ENCODE measurements around the gene PTPRCAP.

Gene PTPRCAP

DNA sequence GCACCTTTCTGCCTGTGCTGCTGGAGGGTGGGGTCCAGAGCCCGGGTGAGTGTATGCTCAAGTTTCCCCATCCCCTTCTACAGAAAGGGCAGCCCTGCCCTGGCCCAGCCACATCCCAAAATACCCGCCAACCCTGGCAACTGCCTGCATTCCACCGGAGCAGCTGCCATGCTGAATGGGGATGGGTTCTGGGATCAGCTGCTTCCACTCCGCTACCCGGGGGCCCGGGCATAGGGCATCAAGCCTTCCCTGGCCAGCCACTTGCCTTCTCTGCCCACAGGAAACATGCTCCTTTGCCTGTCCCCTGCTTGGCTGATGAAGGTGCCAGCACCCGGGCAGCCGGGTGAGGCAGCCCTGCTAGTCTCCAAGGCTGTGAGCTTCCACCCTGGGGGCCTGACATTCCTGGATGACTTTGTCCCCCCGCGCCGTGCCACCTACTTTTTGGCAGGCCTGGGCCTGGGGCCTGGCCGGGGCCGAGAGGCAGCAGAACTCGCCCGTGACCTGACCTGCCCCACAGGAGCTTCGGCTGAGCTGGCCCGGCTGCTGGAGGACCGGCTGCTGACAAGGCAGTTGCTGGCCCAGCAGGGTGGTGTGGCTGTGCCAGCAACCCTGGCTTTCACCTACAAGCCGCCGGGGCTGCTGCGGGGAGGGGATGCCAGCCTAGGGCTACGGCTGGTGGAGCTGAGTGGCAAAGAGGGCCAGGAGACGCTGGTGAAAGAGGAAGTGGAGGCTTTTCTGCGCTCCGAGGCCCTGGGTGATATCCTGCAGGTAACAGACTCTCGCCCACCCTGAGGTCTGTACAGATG lies 18.8 kb downstream of the PTPRCAP start:
- H3K27me3 ChIP-seq (ENCODE audit: control insufficient read depth in 1 of 2, insufficient read depth in 2 of 2, low read length in 2 of 2): peaks cover 4 to 8% of the 10 kb centered on the region in 2 donors
- no peaks in the 10 kb centered on the region for H3K36me3 ChIP-seq (ENCODE audit: insufficient read depth, low read length)
- no peak overlapping the region for H3K9ac ChIP-seq (ENCODE audit: low read length)
- H3K9me3 ChIP-seq (ENCODE audit: low read length): no peaks in the 10 kb centered on the region
- H3K4me3 ChIP-seq (ENCODE audit: low read depth in 1 of 2, low read length in 2 of 2): no peak overlapping the region
- no peak overlapping the region for H3K27ac ChIP-seq (ENCODE audit: low read depth, low read length)
- peaks cover 13% of the 10 kb centered on the region for H3K4me1 ChIP-seq (ENCODE audit: insufficient read depth, low read length)

DNA sequence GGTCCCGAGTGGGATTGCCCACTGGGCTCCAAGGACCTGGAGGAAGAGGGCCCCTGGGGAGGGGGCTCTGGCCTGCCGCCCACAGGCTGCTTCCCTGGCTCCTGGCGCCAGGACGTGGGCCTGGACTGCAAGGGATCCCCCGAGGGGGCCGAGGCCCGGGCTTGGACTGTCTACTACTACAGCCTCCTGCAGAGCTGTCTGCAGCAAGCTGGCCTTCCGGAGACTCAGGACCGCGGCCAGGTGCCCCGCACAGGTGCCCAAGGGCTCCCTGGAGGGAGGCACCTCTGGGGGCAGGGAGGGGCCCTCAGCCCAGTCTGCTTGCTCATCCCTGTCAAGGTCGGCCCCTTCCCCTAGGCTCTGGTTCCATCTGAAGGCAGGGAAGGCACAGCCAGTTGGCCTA lies 20.1 kb downstream of the PTPRCAP start:
- H3K4me3 ChIP-seq (ENCODE audit: low read depth in 1 of 2, low read length in 2 of 2): no peak overlapping the region
- H3K27me3 ChIP-seq (ENCODE audit: control insufficient read depth in 1 of 2, insufficient read depth in 2 of 2, low read length in 2 of 2): peaks cover 4 to 21% of the 10 kb centered on the region in 2 donors
- H3K27ac ChIP-seq (ENCODE audit: low read depth, low read length): no peak overlapping the region
- peaks cover 13% of the 10 kb centered on the region for H3K4me1 ChIP-seq (ENCODE audit: insufficient read depth, low read length)
- no peak overlapping the region for H3K9ac ChIP-seq (ENCODE audit: low read length)
- no peaks in the 10 kb centered on the region for H3K36me3 ChIP-seq (ENCODE audit: insufficient read depth, low read length)
- no peaks in the 10 kb centered on the region for H3K9me3 ChIP-seq (ENCODE audit: low read length)

DNA sequence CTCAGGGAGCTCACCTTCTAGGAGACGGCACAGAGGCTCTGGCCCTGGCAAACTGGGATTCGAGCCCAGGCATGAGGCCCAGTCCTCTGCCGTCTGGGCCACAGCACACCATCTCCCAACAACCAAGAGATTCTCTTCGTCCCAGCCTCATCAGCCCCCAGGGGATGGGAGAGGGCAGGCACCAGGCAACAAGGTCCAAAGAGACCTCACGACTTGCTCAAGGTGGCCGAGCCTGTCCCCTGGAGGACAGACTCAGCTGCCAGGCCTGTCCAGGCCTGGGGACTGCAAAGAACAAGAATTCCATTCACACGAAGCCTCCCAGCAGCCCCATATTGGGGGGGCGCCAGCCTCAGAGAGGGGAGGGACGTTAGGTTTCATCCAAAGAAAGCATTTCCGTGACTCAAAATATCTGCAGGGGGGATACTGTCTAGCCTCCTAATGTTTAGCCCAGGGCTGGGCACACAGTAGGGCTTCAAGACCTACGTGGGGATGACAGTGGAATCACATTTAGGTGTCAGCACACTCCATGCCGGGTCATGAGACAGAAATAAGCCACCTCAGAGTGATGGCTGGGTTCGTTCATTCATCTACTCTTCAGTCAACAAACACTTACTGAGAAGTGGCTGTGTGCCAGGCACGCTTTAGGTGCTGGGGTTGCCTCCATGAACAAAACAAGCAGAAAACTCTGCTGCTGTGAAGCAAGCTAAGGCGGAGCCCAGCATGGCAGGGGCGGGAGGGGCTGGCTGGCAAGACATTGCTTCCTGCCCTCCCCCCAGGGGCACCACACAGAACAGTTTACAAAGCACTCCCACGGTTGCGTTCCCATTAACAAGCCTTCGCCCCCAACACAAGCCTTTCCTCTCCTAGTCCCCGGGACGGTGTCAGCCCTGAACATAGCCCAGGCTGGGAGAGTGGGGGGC lies 20.8 kb downstream of the PTPRCAP start:
- no peak overlapping the region for H3K27ac ChIP-seq (ENCODE audit: low read depth, low read length)
- H3K9me3 ChIP-seq (ENCODE audit: low read length): no peaks in the 10 kb centered on the region
- H3K27me3 ChIP-seq (ENCODE audit: control insufficient read depth in 1 of 2, insufficient read depth in 2 of 2, low read length in 2 of 2): peaks cover 4 to 28% of the 10 kb centered on the region in 2 donors
- no peaks in the 10 kb centered on the region for H3K36me3 ChIP-seq (ENCODE audit: insufficient read depth, low read length)
- no peak overlapping the region for H3K4me3 ChIP-seq (ENCODE audit: low read depth in 1 of 2, low read length in 2 of 2)
- H3K9ac ChIP-seq (ENCODE audit: low read length): no peak overlapping the region
- H3K4me1 ChIP-seq (ENCODE audit: insufficient read depth, low read length): peaks cover 13% of the 10 kb centered on the region

DNA sequence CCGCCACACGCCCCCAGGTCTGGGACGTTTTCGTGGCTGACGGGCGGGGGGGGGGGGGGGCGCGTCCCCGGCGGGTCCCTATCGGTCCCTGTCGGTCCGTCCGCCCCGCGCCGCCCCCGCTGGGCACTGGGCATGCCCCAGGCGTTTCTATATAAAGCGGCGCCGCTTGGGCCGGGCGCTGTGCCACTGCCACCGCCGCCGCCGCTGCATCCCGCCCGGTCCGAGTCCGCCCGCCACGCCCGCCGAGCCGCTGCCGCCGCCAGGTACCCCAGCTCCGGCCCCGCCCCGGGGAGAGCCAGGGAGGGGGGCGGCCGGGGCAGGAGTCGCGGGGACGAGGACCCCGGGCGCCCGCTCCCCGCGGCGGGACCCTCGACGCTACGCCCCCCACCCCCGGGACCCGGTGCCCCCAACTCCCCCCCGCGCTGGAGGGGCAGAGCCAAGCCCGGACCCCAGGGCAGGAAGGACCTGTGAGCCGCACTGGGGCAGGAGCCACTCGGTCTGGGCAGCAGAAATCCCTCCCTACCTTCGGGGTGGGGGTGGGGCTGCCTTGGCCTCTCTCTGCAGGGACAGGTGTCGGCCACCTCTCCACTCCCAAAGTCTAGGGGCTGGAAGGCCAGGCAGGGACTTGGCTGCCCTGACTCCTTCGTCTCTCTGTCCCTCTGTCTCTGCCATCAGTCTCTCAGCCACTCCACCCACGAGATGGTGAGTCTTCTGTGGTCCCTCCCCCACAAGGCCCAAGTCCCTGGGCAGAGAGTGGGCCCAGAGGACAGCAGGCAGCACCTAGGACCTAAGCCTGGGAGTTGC lies 21.8 kb downstream of the PTPRCAP start, which contains the start of gene CARNS1:
CARNS1 (plus strand) TSS at position 178 of the 804 bp plus-strand sequence; CDS start at position 700, 522 bp downstream.
- Histone ChIP-seq H3K9ac (ENCODE audit: low read length) (no peak within 1 kb of the TSS), H3K27me3 (ENCODE audit: control insufficient read depth in 1 of 2, insufficient read depth in 2 of 2, low read length in 2 of 2) (peaks cover 11 to 38% of the 10 kb centered on the region in 2 donors), H3K36me3 (ENCODE audit: insufficient read depth, low read length) (no peaks in the 10 kb centered on the region), H3K4me1 (ENCODE audit: insufficient read depth, low read length) (peaks cover 13% of the 10 kb centered on the region), H3K9me3 (ENCODE audit: low read length) (no peaks in the 10 kb centered on the region), H3K4me3 (ENCODE audit: low read depth in 1 of 2, low read length in 2 of 2) (no peak within 1 kb of the TSS), H3K27ac (ENCODE audit: low read depth, low read length) (no peak within 1 kb of the TSS)

DNA sequence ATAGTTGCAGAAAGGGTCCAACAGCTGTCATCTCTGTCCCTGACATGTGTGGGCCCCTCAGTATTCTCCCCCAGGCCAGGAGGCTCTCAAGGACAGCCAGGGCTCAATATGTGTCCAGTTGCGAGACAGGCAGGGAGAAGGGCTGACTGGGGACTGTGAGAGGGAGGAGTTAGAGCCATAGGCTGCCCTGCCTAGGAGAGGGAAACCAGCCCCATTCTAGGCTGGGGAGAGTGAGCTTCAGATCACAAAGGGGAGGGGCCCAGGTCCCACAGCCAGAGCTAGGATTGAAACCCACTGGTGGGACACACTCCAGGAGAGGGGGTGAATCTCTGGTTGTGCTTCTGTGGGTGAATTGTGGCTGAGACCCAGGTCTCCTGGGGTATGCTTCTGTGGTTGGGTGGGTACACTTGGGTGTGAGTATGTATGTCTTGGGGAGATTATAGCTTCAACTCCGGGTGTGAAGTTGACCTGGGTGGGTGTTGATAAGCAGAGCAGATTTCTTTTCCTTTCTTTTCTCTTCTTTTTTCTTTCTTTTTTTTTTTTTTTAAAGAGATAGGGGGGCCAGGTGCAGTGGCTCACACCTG lies 24.1 kb downstream of the PTPRCAP start:
- H3K36me3 ChIP-seq (ENCODE audit: insufficient read depth, low read length): no peaks in the 10 kb centered on the region
- H3K9ac ChIP-seq (ENCODE audit: low read length): no peak overlapping the region
- H3K4me1 ChIP-seq (ENCODE audit: insufficient read depth, low read length): peaks cover 5% of the 10 kb centered on the region
- no peak overlapping the region for H3K27ac ChIP-seq (ENCODE audit: low read depth, low read length)
- H3K27me3 ChIP-seq (ENCODE audit: control insufficient read depth in 1 of 2, insufficient read depth in 2 of 2, low read length in 2 of 2): peaks cover 21 to 61% of the 10 kb centered on the region in 2 donors
- H3K4me3 ChIP-seq (ENCODE audit: low read depth in 1 of 2, low read length in 2 of 2): no peak overlapping the region
- H3K9me3 ChIP-seq (ENCODE audit: low read length): no peaks in the 10 kb centered on the region

DNA sequence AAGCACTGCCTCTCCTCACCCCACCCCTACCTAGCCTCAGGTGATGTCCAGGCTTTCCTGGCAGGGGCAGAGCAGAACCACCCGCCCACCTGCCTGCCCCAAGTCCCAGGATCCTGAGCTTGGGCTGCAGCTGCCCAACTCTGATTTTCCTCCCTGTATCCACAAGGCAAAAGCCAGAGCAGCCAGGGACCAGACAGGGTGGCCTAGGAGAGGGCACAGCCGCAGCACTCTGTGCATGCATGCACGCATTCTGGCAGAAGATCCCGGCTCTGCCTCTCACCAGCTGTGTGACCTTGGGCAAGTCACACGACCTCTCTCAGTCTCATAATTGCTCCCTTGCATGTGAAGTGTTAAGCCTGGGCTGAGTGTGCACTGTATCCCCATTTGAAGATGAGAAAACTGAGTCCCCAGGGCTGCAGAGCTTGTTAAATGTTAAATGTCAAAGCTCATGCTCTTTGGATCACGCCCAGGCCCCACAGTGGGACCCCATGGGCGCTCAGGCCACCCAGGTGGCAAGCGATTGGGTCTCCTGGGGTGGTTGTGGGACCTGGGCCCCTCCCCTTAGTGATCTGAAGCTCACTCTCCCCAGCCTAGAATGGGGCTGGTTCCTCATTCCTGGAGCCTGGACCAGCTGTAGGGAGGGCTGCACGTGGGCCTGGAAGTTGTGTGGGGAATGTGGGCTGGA lies 24.8 kb downstream of the PTPRCAP start:
- Histone ChIP-seq H3K27me3 (ENCODE audit: control insufficient read depth in 1 of 2, insufficient read depth in 2 of 2, low read length in 2 of 2) (peaks cover 21 to 65% of the 10 kb centered on the region in 2 donors), H3K9me3 (ENCODE audit: low read length) (no peaks in the 10 kb centered on the region), H3K36me3 (ENCODE audit: insufficient read depth, low read length) (no peaks in the 10 kb centered on the region), H3K4me1 (ENCODE audit: insufficient read depth, low read length) (peaks cover 5% of the 10 kb centered on the region), H3K27ac (ENCODE audit: low read depth, low read length) (no peak overlapping the region), H3K9ac (ENCODE audit: low read length) (no peak overlapping the region), H3K4me3 (ENCODE audit: low read depth in 1 of 2, low read length in 2 of 2) (no peak overlapping the region)

DNA sequence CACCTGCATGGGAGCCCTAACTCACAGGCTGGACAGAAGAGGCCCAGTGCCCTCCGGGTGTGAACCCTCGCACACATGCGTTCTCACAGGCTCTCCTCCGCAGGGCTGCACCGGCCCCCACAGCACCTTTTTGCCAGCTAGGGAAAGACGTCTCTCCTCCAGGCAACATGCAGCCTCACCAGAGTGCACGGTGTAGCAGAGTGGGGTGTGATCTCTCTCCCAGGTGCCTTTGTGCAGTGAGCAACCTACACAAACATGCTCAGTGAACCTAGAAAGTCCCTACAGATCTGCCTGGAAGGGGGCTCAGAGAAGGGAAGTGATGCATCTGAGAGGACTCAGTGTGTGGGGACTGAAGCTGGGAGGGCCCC lies 25.7 kb downstream of the PTPRCAP start:
- peaks cover 5% of the 10 kb centered on the region for H3K4me1 ChIP-seq (ENCODE audit: insufficient read depth, low read length)
- no peak overlapping the region for H3K27ac ChIP-seq (ENCODE audit: low read depth, low read length)
- no peak overlapping the region for H3K4me3 ChIP-seq (ENCODE audit: low read depth in 1 of 2, low read length in 2 of 2)
- H3K27me3 ChIP-seq (ENCODE audit: control insufficient read depth in 1 of 2, insufficient read depth in 2 of 2, low read length in 2 of 2): peaks cover 21 to 71% of the 10 kb centered on the region in 2 donors
- no peak overlapping the region for H3K9ac ChIP-seq (ENCODE audit: low read length)
- H3K36me3 ChIP-seq (ENCODE audit: insufficient read depth, low read length): no peaks in the 10 kb centered on the region
- H3K9me3 ChIP-seq (ENCODE audit: low read length): no peaks in the 10 kb centered on the region

DNA sequence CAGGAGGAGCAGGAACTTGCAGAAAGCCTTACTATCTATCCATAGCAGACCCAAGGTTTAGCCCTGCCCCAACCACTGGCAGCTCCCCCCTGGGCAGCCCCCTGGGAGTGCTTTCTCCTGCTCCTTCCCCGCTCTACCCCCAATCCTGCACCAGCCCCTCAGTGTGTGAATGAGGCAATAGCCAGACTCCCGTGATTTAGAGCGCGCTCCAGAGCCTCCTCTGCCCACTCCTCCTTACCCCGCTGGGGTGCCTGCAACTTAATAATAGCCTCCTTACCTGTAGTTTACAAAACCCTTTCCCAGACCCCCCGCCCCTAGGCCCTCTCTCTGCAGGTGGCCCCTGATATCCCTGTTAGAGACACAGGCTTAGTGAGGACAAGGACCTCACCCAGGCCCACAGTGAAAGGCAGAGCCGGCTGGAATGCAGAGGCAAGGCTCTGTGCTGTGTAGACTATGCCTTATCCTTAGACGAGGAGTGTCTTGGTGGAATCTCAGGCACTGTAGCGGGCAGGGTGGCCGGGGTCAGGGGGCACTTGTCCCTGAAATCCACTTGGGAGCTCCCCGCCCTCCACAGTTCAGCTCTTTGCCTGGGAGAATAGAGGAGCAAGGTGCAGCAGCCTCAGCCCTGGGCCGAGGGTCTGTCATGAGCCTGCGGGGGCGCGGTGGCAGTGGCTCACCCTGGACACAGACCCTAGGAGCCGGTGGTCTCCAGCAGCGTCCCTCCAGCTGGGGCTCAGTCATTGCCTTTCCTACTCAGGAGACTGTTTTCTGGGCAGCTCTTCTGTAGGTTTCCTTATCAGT lies 26.3 kb downstream of the PTPRCAP start:
- Histone ChIP-seq H3K9ac (ENCODE audit: low read length) (no peak overlapping the region), H3K36me3 (ENCODE audit: insufficient read depth, low read length) (no peaks in the 10 kb centered on the region), H3K4me1 (ENCODE audit: insufficient read depth, low read length) (no peaks in the 10 kb centered on the region), H3K27me3 (ENCODE audit: control insufficient read depth in 1 of 2, insufficient read depth in 2 of 2, low read length in 2 of 2) (peaks cover 21 to 77% of the 10 kb centered on the region in 2 donors), H3K9me3 (ENCODE audit: low read length) (no peaks in the 10 kb centered on the region), H3K27ac (ENCODE audit: low read depth, low read length) (no peak overlapping the region), H3K4me3 (ENCODE audit: low read depth in 1 of 2, low read length in 2 of 2) (no peak overlapping the region)

DNA sequence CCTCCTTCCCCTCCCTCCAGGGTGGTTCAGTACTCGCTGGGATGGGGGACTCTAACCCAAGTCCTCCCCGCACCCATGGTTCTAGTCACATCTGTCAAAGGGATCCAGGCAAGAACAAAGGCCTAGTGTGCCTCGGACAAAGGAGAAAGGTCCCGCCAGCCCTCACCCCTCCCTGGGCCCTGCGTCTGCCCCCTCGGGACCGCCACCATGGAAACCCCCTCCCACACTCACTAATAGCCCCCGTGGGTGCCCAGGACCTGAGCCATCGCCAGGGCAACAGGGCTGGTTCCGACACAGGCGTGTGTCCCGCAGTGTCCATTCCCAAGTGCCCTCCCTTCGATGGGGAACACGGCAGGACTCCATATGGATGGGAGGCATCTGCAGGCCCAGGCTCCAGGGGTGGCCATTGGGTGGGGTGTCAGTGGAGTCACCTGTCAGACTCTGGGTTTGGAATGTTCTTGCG lies 27.1 kb downstream of the PTPRCAP start:
- H3K27ac ChIP-seq (ENCODE audit: low read depth, low read length): no peak overlapping the region
- H3K4me3 ChIP-seq (ENCODE audit: low read depth in 1 of 2, low read length in 2 of 2): no peak overlapping the region
- no peak overlapping the region for H3K9ac ChIP-seq (ENCODE audit: low read length)

More for the DNA sequence above, 27.1 kb downstream of the PTPRCAP start:
- H3K27me3 ChIP-seq (ENCODE audit: control insufficient read depth in 1 of 2, insufficient read depth in 2 of 2, low read length in 2 of 2): peaks cover 21 to 85% of the 10 kb centered on the region in 2 donors
- H3K4me1 ChIP-seq (ENCODE audit: insufficient read depth, low read length): no peaks in the 10 kb centered on the region
- H3K9me3 ChIP-seq (ENCODE audit: low read length): no peaks in the 10 kb centered on the region
- no peaks in the 10 kb centered on the region for H3K36me3 ChIP-seq (ENCODE audit: insufficient read depth, low read length)

Measured in muscle layer of colon (tissue), 2 donors.